Fibroblast of skin of right biceps (primary cell): ENCODE results near the gene RBM33.
"Not testable (repeated sequence)": the region's sequence is repeated elsewhere in the genome, so short reads cannot be mapped to it uniquely, and the experiment has no call there.

Experiments
- DNase-seq: peaks from one replicate; pipeline ENCODE4 v3.0.0-alpha.2; 2013

RBM33 gene

GRCh38 chr7:155663937-155664336 is 19.5 kb downstream of the RBM33 start:
- peak; percentile 66 for DNase-seq

- no peak for DNase-seq
Measured at GRCh38 chr7:155665079-155665956, 20.9 kb downstream of the RBM33 start.

GRCh38 chr7:155665957-155666287 is 21.5 kb downstream of the RBM33 start:
- DNase-seq = peak; percentile 88

- DNase-seq = peak; percentile 37
Measured at GRCh38 chr7:155667241-155667829, 22.9 kb downstream of the RBM33 start.

- DNase-seq = peak; percentile 61
Measured at GRCh38 chr7:155669717-155670505, 25.4 kb downstream of the RBM33 start.

GRCh38 chr7:155670521-155670920 is 26.1 kb downstream of the RBM33 start:
- no peak for DNase-seq

- DNase-seq = no peak
Measured at GRCh38 chr7:155674556-155674955, 30.1 kb downstream of the RBM33 start.

GRCh38 chr7:155676052-155676451 is 31.6 kb downstream of the RBM33 start:
- DNase-seq = no peak

GRCh38 chr7:155677688-155678087 is 33.2 kb downstream of the RBM33 start:
- no peak for DNase-seq

GRCh38 chr7:155680124-155680523 is 35.7 kb downstream of the RBM33 start:
- no peak for DNase-seq

GRCh38 chr7:155680864-155681263 is 36.4 kb downstream of the RBM33 start:
- no peak for DNase-seq

GRCh38 chr7:155681663-155682062 is 37.2 kb downstream of the RBM33 start:
- no peak for DNase-seq

- no peak for DNase-seq
Measured at GRCh38 chr7:155682484-155682883, 38.0 kb downstream of the RBM33 start.

GRCh38 chr7:155683098-155683497 is 38.6 kb downstream of the RBM33 start:
- DNase-seq = no peak

GRCh38 chr7:155683714-155684113 is 39.3 kb downstream of the RBM33 start:
- DNase-seq = no peak

GRCh38 chr7:155684543-155684942 is 40.1 kb downstream of the RBM33 start:
- DNase-seq = peak; percentile 34

- DNase-seq = no peak
Measured at GRCh38 chr7:155685070-155685790, 40.8 kb downstream of the RBM33 start.

- no peak for DNase-seq
Measured at GRCh38 chr7:155685791-155686160, 41.3 kb downstream of the RBM33 start.

GRCh38 chr7:155686620-155687324 is 42.3 kb downstream of the RBM33 start:
- DNase-seq = not testable (repeated sequence)

- not testable (repeated sequence) for DNase-seq
Measured at GRCh38 chr7:155688237-155688636, 43.8 kb downstream of the RBM33 start.

GRCh38 chr7:155690655-155691054 is 46.2 kb downstream of the RBM33 start:
- not testable (repeated sequence) for DNase-seq

- no peak for DNase-seq
Measured at GRCh38 chr7:155692317-155692716, 47.9 kb downstream of the RBM33 start.
